HepG2 (cell line): ENCODE measurements around the gene HSPE1. TPM values are rescaled to one million over a fixed set of nuclear protein-coding genes. Genes with fewer than 3 reads are reported as not detected.
A peak's percentile ranks its signal among the peaks of the same experiment; 100 is the strongest.

Experiments used
- ATF1 ChIP-seq: IDR thresholded peaks from 2 replicates; pipeline ENCODE4 v1.6.1; 2016; ENCODE audit warnings: mild to moderate bottlenecking, control low read depth
- IKZF4 ChIP-seq: sonication (generic); formaldehyde crosslinking; IDR thresholded peaks from 2 replicates; pipeline ENCODE4 v1.5.1; 2020; ENCODE audit warnings: borderline replicate concordance, mild to moderate bottlenecking, low read depth, missing genetic modification reagents; ENCODE audit errors: not compliant biosample characterization
- KDM4B ChIP-seq: sonication (generic); formaldehyde crosslinking; IDR thresholded peaks from 2 replicates; pipeline ENCODE4 v1.4.0; 2020; ENCODE audit warnings: missing genetic modification reagents
- PAX8 ChIP-seq: sonication (generic); formaldehyde crosslinking; IDR thresholded peaks from 2 replicates; pipeline ENCODE4 v1.8.0; 2022; ENCODE audit warnings: mild to moderate bottlenecking, missing genetic modification reagents, borderline replicate concordance
- PRMT3 ChIP-seq: sonication (generic); formaldehyde crosslinking; IDR thresholded peaks from 2 replicates; pipeline ENCODE4 v1.8.1; 2022; ENCODE audit warnings: low read depth, mild to moderate bottlenecking, moderate library complexity, missing genetic modification reagents, borderline replicate concordance
- ZNF230 ChIP-seq: sonication (generic); formaldehyde crosslinking; IDR thresholded peaks from 2 replicates; pipeline ENCODE4 v1.4.0; 2020; ENCODE audit warnings: mild to moderate bottlenecking, missing genetic modification reagents
- polyA plus RNA-seq, 8 experiments: library from polyadenylated mRNA; depleted of rRNA in 3 of 8; stranded (reverse) in 7 of 8; unstranded in 1 of 8; fragments of >200 nt; fragmentation: Illumina TruSeq in 4 of 8; extraction: Trizol in 4 of 8; gene quantifications; 2 replicates each; pipeline versions ENCODE4 v1.2.1 to v1.2.3, GENCODE V29; 2011 to 2016; ENCODE audit warnings: low read depth in 4 of 8, missing spikeins in 1 of 8, mixed read lengths in 1 of 8; ENCODE audit not compliant: insufficient read depth in 1 of 8
- total RNA-seq, 5 experiments: library from RNA; depleted of rRNA; stranded (reverse); fragments of >200 nt; fragmentation: Illumina TruSeq; extraction: Trizol; gene quantifications; 2 replicates each; pipeline ENCODE4 v1.2.3, GENCODE V29; 2016; ENCODE audit warnings: low read depth in 1 of 5
- TF ChIP-seq, protein P1 (sequence below): sonication (generic); formaldehyde crosslinking; conservative IDR thresholded peaks from 2 replicates; pipeline ENCODE4 v1.4.0; 2020; ENCODE audit warnings: mild to moderate bottlenecking, missing genetic modification reagents, moderate library complexity
- TF ChIP-seq, protein P2 (sequence below): sonication (generic); formaldehyde crosslinking; IDR thresholded peaks from 2 replicates; pipeline ENCODE4 v1.8.0; 2022; ENCODE audit warnings: missing genetic modification reagents, mild to moderate bottlenecking, inconsistent platforms, borderline replicate concordance
- TF ChIP-seq, protein P3 (sequence below): sonication (generic); formaldehyde crosslinking; IDR thresholded peaks from 2 replicates; pipeline ENCODE4 v1.9.0; 2021; ENCODE audit warnings: missing genetic modification reagents, borderline replicate concordance
- TF ChIP-seq, protein P4 (sequence below): sonication (generic); formaldehyde crosslinking; IDR thresholded peaks from 2 replicates; pipeline ENCODE4 v1.5.1; 2020; ENCODE audit warnings: mild to moderate bottlenecking, moderate library complexity, missing genetic modification reagents
- TF ChIP-seq, protein P5 (sequence below), 2 experiments: sonication (generic) in 1 of 2; formaldehyde crosslinking in 1 of 2; IDR thresholded peaks; 2 replicates each; pipeline versions ENCODE4 v1.5.1 to v1.6.1; 2011 to 2020; ENCODE audit warnings: borderline replicate concordance in 1 of 2, low read depth in 1 of 2, low read length in 1 of 2, mild to moderate bottlenecking in 1 of 2, missing genetic modification reagents in 1 of 2, moderate library complexity in 1 of 2

The HSPE1 gene
- total and polyA plus RNA-seq, 2 of the 13 experiments (the other 11 are each of a cell fraction or from before 2014, with no cell fraction given): 244 to 823 TPM

DNA sequence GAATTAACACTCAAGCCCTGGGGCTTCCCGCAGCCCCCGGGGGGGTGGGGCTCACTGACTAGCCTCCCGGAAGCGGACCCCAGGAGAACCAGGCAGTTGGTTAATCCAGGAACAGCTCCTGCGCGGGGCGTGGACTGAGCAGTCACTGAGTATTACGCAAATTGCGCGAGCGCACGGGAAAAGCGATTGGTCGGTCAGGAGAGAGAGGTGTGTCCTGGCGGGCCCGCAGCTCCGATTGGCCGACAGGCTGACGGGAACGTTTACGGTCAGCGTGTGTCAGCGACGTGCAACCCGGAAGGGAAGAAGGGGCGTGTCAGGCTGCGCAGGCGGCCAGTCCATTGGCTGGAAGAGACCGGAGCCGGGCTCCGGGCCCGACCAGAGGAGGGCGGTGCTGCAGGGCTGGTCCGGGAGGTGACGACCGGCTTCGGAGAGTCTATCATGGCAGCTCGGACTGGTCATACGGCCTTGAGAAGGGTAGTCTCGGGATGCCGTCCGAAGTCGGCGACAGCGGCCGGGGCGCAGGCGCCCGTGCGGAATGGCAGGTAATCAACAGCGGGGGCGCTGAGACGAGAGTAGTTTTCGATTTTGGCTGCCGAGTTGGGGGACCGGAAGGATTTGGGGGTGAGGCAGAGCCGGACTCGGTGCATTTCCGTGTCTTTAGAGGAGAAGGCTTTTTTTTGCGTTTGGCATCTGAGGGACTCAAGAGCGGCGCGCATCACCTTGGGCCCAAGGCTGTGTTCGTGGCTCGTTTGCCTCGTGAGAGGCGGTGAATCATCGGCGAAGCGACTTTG lies 46.9 kb upstream of the HSPE1 start, which contains the start of gene COQ10B (continued):
- TF ChIP-seq, protein P1, sequence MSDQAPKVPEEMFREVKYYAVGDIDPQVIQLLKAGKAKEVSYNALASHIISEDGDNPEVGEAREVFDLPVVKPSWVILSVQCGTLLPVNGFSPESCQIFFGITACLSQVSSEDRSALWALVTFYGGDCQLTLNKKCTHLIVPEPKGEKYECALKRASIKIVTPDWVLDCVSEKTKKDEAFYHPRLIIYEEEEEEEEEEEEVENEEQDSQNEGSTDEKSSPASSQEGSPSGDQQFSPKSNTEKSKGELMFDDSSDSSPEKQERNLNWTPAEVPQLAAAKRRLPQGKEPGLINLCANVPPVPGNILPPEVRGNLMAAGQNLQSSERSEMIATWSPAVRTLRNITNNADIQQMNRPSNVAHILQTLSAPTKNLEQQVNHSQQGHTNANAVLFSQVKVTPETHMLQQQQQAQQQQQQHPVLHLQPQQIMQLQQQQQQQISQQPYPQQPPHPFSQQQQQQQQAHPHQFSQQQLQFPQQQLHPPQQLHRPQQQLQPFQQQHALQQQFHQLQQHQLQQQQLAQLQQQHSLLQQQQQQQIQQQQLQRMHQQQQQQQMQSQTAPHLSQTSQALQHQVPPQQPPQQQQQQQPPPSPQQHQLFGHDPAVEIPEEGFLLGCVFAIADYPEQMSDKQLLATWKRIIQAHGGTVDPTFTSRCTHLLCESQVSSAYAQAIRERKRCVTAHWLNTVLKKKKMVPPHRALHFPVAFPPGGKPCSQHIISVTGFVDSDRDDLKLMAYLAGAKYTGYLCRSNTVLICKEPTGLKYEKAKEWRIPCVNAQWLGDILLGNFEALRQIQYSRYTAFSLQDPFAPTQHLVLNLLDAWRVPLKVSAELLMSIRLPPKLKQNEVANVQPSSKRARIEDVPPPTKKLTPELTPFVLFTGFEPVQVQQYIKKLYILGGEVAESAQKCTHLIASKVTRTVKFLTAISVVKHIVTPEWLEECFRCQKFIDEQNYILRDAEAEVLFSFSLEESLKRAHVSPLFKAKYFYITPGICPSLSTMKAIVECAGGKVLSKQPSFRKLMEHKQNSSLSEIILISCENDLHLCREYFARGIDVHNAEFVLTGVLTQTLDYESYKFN (CRISPR knock-in tag): peak; percentile 79
- TF ChIP-seq IKZF4 (CRISPR knock-in tag): peak; percentile 49
- TF ChIP-seq, protein P2, sequence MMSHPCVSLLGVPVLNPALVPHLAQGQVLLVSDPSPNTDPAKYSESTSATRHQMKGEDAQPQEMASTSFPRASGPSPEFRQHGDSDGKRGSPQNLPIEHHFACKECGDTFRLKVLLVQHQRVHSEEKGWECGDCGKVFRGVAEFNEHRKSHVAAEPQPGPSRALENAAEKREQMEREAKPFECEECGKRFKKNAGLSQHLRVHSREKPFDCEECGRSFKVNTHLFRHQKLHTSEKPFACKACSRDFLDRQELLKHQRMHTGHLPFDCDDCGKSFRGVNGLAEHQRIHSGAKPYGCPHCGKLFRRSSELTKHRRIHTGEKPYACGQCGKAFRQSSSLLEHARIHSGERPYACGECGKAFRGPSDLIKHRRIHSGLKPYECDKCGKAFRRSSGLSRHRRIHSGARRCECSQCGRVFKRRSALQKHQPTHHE (CRISPR knock-in tag): peak; percentile 54; the same call in 1 of the 2 replicates
- TF ChIP-seq, protein P3, sequence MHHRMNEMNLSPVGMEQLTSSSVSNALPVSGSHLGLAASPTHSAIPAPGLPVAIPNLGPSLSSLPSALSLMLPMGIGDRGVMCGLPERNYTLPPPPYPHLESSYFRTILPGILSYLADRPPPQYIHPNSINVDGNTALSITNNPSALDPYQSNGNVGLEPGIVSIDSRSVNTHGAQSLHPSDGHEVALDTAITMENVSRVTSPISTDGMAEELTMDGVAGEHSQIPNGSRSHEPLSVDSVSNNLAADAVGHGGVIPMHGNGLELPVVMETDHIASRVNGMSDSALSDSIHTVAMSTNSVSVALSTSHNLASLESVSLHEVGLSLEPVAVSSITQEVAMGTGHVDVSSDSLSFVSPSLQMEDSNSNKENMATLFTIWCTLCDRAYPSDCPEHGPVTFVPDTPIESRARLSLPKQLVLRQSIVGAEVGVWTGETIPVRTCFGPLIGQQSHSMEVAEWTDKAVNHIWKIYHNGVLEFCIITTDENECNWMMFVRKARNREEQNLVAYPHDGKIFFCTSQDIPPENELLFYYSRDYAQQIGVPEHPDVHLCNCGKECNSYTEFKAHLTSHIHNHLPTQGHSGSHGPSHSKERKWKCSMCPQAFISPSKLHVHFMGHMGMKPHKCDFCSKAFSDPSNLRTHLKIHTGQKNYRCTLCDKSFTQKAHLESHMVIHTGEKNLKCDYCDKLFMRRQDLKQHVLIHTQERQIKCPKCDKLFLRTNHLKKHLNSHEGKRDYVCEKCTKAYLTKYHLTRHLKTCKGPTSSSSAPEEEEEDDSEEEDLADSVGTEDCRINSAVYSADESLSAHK: no peak
- no peak; the same call in 1 of the 2 replicates for TF ChIP-seq PAX8
- TF ChIP-seq, protein P4, sequence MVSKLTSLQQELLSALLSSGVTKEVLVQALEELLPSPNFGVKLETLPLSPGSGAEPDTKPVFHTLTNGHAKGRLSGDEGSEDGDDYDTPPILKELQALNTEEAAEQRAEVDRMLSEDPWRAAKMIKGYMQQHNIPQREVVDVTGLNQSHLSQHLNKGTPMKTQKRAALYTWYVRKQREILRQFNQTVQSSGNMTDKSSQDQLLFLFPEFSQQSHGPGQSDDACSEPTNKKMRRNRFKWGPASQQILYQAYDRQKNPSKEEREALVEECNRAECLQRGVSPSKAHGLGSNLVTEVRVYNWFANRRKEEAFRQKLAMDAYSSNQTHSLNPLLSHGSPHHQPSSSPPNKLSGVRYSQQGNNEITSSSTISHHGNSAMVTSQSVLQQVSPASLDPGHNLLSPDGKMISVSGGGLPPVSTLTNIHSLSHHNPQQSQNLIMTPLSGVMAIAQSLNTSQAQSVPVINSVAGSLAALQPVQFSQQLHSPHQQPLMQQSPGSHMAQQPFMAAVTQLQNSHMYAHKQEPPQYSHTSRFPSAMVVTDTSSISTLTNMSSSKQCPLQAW (CRISPR knock-in tag): peak; percentile 99
- TF ChIP-seq PRMT3 (CRISPR knock-in tag): no peak
- TF ChIP-seq ATF1: peak; percentile 95
- TF ChIP-seq, protein P5, sequence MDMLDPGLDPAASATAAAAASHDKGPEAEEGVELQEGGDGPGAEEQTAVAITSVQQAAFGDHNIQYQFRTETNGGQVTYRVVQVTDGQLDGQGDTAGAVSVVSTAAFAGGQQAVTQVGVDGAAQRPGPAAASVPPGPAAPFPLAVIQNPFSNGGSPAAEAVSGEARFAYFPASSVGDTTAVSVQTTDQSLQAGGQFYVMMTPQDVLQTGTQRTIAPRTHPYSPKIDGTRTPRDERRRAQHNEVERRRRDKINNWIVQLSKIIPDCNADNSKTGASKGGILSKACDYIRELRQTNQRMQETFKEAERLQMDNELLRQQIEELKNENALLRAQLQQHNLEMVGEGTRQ (IDR thresholded peaks at IDR 0.05; ENCODE audit: low read depth, low read length): no peak
- TF ChIP-seq, protein P5 (CRISPR knock-in tag; IDR thresholded peaks at IDR 0.05; ENCODE audit: borderline replicate concordance): no peak
- no peak for TF ChIP-seq KDM4B (CRISPR knock-in tag)
- TF ChIP-seq ZNF230 (CRISPR knock-in tag): peak; percentile 91; the same call in 1 of the 2 replicates
